ENCODE results near the gene SETD3.

The SETD3 gene

GRCh38 chr14:99516871-99517642 is 36.4 kb upstream of the SETD3 start:
- peak; percentile 45 for DNase-seq (ENCODE audit: low spot score)

DNA sequence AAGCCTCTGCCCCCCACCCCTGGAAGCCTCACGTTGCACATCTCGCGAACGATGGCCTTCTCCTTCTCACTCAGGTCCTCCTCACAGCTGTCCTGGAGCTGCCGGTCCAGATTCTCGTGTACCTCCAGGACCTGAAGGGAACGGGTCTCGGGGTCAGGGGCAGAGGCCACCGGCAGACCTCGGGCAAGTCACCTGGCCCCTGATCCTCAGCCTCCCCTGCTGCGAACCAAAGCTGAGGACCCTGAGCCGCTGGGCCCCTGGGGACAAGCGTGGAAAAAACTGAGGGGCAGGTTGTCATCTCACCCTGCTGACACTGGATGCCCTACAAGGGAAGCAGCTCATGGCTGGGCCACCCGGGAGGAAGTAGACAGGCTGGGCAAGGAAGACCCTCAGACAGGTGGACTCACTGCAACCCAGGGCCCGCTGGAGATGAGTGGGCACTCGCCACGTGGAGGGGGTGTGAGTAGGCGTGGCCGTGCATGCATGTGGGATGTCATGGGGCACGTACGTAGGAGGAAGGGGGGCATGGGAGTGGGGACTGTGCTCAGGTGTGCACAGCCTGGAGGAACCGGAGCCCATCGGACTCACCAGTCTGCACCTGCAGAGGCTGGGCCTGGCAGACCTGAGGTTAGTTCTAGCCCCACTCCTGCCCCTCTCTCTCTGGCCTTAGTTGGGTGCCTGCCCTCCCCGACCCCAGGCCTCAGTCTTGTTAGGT is 35.7 kb upstream of the SETD3 start:
- peak; percentile 45 for DNase-seq (ENCODE audit: low spot score)

DNA sequence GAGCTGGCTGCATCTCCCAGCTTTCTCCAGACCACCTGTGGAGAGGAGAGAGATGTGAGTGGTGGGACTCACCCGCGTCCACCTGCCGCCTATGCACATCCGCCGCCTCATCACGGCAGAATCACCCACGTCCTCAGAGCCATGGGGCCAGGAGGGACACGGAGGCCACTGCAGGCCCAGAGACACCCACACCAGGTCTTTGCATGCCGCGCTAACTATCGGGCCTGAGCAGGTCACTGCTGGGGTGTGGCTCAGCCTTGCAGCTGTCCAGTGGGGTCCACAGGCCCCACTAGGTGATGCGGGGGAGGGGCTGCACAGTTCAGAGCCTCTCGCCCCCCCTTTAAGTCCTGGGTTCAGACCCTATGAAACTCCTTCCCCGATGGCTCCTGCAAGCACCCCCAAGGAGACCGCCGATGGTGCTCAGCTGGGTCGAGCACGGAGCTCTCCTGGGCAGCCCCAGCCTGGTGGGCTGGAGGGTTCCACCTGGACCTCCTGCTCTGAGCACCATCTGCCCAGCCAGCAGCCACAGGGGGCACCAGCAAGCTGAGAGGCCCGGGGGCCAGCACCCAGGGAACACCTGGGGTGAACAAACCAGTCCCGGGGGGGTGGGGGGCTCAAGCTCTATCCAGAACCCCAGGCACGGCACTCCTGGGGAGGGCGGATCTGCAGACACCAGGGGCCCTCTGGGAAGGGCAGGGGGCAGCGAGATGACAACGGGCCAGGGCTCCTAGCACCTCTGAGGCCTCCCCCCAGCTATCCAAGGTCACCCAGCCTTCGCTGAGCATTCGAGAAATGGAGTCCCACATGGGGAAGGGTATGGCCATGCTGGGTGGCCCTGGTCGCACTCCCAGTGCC is 34.9 kb upstream of the SETD3 start:
- DNase-seq (ENCODE audit: low spot score), result no peak

DNA sequence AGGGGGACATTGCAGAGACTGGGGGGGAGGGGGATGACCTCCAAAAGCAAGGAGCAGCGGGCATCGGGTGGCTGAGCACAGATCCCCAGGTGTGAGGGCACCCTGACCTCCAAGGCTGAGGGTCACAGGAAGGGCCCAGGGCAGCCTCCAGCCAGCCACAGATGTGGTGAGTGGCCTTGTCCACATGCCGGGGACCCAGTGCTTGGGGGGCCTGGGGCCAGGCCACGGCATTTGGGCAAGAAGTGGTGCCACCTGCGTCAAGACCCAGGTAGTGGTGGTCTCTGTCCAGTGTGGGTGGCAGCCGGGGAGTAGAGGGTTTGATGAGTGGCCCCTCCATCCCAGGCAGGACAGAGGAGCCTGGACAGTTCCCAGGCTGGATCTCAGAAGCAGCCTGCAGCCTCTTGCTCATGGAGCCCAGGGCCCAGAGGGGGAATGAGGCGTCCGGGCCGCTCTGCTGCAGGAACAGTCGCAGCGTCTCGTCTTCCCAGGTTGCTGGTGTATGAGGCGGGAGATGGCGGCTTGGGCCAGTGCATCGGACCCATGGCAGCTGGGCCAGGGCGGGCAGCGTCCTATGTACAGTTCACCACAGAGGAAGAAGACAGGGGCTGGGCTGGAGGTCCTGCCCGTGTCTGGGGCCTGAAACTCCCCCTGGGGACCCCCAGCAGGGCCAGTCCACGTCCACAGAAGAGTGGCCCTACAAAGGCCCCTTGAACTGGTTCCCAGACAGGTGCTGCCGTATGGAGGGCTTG is 34.1 kb upstream of the SETD3 start:
- no peak for DNase-seq (ENCODE audit: low spot score)

- no peak for DNase-seq (ENCODE audit: low spot score)
Measured at GRCh38 chr14:99513946-99514551, 33.4 kb upstream of the SETD3 start.

GRCh38 chr14:99513183-99513694 is 32.6 kb upstream of the SETD3 start:
- DNase-seq (ENCODE audit: low spot score), result no peak

GRCh38 chr14:99512571-99513182 is 32.0 kb upstream of the SETD3 start:
- no peak for DNase-seq (ENCODE audit: low spot score)

- DNase-seq (ENCODE audit: low spot score), result no peak
Measured at GRCh38 chr14:99512110-99512449, 31.4 kb upstream of the SETD3 start.

GRCh38 chr14:99511421-99512109 is 30.9 kb upstream of the SETD3 start:
- no peak for DNase-seq (ENCODE audit: low spot score)

- DNase-seq (ENCODE audit: low spot score), result no peak
Measured at GRCh38 chr14:99510556-99511139, 30.0 kb upstream of the SETD3 start.

DNA sequence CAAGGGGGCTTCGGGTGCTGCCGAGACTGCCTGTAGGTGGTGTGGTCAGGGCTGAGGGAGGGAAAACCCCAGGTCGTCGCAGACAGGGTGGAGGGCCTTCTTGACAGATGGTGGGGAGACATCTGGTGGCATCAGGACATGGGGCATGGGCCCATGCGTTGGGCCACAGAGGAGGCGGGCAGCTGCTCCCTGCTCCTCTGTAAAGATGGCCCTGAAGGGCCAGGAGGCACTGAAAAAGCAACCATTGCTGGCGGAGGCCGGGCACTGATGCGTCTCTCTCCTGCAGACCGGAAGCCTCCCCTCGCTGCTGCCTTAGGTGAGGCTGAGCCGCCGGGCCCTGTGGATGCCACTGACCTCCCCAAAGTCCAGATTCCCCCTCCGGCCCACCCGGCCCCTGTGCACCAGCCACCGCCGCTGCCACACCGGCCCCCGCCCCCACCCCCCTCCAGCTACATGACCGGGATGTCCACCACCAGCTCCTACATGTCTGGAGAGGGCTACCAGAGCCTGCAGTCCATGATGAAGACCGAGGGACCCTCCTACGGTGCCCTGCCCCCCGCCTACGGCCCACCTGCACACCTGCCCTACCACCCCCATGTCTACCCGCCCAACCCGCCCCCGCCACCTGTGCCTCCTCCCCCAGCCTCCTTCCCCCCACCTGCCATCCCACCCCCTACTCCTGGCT is 29.4 kb upstream of the SETD3 start:
- DNase-seq (ENCODE audit: low spot score), result no peak

GRCh38 chr14:99508896-99509629 is 28.4 kb upstream of the SETD3 start:
- DNase-seq (ENCODE audit: low spot score), result no peak

DNA sequence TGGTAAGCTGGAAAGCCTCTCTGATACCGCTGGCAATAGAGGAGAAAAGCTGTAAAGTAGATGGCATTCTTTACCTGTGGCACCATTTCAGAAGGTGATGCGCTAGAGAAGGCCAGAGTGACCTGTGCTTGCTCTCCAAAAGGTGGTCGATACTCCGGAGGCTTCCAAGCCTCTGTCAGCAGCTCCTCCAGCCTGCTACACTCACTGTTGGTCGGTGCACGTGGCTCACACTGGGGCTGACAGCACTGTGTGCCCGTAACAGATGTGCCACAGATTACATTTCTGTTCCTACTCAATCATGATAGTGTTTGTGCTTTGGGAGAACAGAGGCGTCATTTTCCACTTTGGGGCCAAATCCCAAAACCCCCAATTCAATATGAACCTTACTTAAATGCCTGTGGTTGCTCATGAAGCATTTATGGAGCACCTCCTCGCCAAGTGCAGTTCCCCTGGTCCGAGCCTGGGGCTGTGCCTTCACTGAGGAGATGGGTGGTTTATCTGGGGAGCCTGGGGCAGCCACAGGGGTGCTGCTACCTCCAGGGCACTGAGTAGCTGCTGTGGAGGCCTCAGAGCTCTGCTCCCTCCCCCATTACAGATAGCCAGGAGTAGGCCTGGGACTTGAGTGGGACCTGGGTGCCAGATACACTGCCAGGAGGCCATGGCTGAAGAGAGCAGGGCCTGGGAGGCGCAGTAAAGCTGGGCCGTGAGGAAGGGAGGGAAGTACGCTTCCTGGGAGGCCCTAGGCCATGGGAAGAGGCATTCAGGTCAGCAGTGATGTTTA is 27.4 kb upstream of the SETD3 start:
- no peak for DNase-seq (ENCODE audit: low spot score)

GRCh38 chr14:99506276-99506675 is 25.6 kb upstream of the SETD3 start:
- DNase-seq (ENCODE audit: low spot score), result no peak

DNA sequence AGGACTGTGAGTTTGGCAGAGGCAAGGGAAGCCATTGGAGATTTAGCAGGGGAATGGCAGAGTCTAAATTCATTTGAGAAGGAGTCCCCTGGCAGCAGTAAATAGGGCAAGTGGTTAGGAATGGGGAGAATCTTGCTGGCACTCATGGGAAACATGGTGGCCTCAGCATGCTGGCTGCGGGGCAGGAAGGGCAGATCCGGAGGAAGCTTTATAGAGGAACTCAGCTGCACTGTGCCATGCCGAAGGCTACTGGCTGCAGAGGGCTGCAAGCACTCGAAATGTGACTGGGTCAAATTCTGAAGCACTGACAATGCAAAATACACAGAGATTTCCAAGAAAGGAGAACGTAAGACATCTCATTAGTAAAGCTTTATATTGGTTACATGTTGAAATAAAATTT is 24.4 kb upstream of the SETD3 start:
- DNase-seq (ENCODE audit: low spot score), result no peak

DNA sequence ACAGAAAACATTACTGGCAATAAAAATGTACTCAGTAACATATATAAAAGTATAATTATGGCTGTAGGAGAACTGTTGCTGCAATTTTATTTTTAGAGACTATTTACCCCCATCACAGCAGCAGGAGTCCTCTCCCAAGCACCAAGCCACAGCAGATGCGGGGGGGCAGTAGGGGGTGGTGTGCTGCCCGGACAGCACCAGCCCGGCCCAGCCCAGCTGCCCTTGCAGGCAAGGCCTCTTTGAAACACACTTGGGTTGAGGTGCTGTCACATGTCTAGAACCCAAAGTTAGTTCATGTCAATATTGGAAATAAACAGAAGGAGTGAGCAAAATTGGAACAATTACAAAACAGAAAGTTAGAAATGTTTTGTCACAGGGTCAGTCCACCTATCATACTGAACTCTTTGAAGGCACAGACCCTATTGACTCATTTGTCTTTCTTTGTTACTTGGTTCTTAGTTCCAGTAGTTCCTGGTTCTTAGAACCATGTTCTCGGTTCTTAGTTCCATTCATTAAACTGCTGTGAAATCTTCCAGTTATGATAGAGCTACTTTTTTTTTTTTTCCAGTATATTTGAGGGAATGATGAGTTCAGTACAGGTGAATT is 23.3 kb upstream of the SETD3 start:
- no peak for DNase-seq (ENCODE audit: low spot score)

DNA sequence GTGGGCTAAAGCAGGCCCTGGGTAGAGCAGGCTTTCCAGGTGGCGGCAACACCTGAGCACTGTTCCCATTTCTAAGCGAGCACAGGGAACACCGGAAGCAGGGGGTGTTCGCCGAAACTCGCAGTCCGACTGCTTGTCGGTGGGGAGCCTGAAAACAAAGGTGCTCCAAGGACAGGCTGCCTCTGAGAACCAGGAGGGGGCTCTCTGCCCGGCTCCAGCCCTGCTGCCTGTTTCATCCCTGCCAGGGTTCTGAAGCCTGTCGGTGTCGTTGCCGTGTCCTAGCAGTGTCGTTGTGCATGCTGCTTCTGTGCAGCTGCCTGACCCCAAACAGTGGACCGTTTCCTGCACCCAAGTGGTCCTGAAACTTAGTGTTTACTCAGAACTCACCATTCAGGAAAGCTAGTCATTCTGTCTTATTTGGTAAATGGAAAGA is 22.3 kb upstream of the SETD3 start:
- DNase-seq (ENCODE audit: low spot score), result no peak

Measured in ecto neural progenitor cell (in vitro differentiated cells).